ENCODE data around the gene IFT74. TPM values are rescaled to one million over a fixed set of nuclear protein-coding genes. Genes with fewer than 3 reads are reported as not detected.
A peak's percentile ranks its signal among the peaks of the same experiment; 100 is the strongest.

IFT74 gene
- total RNA-seq, 1 donor from 2014 or later = 17.0 TPM

- no peak for DNase-seq (ENCODE audit: extremely low spot score, unreplicated experiment)
- Mint-ChIP-seq H3K4me3 (ENCODE audit: unreplicated experiment) (no peak overlapping the region), H3K36me3 (ENCODE audit: unreplicated experiment) (peaks cover 4% of the 10 kb centered on the region), H3K27me3 (ENCODE audit: unreplicated experiment) (no peaks in the 10 kb centered on the region), H3K9me3 (ENCODE audit: unreplicated experiment) (peaks cover 6% of the 10 kb centered on the region), H3K27ac (ENCODE audit: unreplicated experiment) (peak overlapping the region; percentile 50), H3K4me1 (ENCODE audit: unreplicated experiment) (peaks cover 15% of the 10 kb centered on the region)
- no peak for TF ChIP-seq CTCF (IDR thresholded peaks at IDR 0.05)
Observed at GRCh38 chr9:26974927-26975326, 18.7 kb downstream of the IFT74 start.

GRCh38 chr9:26975728-26976707 lies 19.8 kb downstream of the IFT74 start:
- Mint-ChIP-seq H3K4me3 (ENCODE audit: unreplicated experiment) (no peak overlapping the region), H3K27me3 (ENCODE audit: unreplicated experiment) (no peaks in the 10 kb centered on the region), H3K27ac (ENCODE audit: unreplicated experiment) (peak overlapping the region; percentile 72), H3K36me3 (ENCODE audit: unreplicated experiment) (peaks cover 7% of the 10 kb centered on the region), H3K4me1 (ENCODE audit: unreplicated experiment) (peaks cover 15% of the 10 kb centered on the region), H3K9me3 (ENCODE audit: unreplicated experiment) (no peaks in the 10 kb centered on the region)
- no peak for DNase-seq (ENCODE audit: extremely low spot score, unreplicated experiment)
- TF ChIP-seq CTCF (IDR thresholded peaks at IDR 0.05) = peak; percentile 64

GRCh38 chr9:26983340-26983739 lies 27.1 kb downstream of the IFT74 start:
- no peak overlapping the region for H3K27ac Mint-ChIP-seq (ENCODE audit: unreplicated experiment)

GRCh38 chr9:26995810-26996209 lies 39.6 kb downstream of the IFT74 start:
- H3K36me3 Mint-ChIP-seq (ENCODE audit: unreplicated experiment) = peaks cover 5% of the 10 kb centered on the region
- H3K4me1 Mint-ChIP-seq (ENCODE audit: unreplicated experiment) = peaks cover 1% of the 10 kb centered on the region
- no peaks in the 10 kb centered on the region for H3K27me3 Mint-ChIP-seq (ENCODE audit: unreplicated experiment)
- no peak overlapping the region for H3K27ac Mint-ChIP-seq (ENCODE audit: unreplicated experiment)
- no peak overlapping the region for H3K4me3 Mint-ChIP-seq (ENCODE audit: unreplicated experiment)
- TF ChIP-seq CTCF (IDR thresholded peaks at IDR 0.05) = no peak
- no peaks in the 10 kb centered on the region for H3K9me3 Mint-ChIP-seq (ENCODE audit: unreplicated experiment)
- DNase-seq (ENCODE audit: extremely low spot score, unreplicated experiment) = no peak

More at GRCh38 chr9:26983340-26983739, 27.1 kb downstream of the IFT74 start:
- Mint-ChIP-seq H3K9me3 (ENCODE audit: unreplicated experiment) (no peaks in the 10 kb centered on the region), H3K4me3 (ENCODE audit: unreplicated experiment) (no peak overlapping the region), H3K27me3 (ENCODE audit: unreplicated experiment) (no peaks in the 10 kb centered on the region), H3K4me1 (ENCODE audit: unreplicated experiment) (no peaks in the 10 kb centered on the region), H3K36me3 (ENCODE audit: unreplicated experiment) (peaks cover 15% of the 10 kb centered on the region)
- no peak for TF ChIP-seq CTCF (IDR thresholded peaks at IDR 0.05)
- no peak for DNase-seq (ENCODE audit: extremely low spot score, unreplicated experiment)

GRCh38 chr9:27003426-27004077 lies 47.3 kb downstream of the IFT74 start:
- H3K27ac Mint-ChIP-seq (ENCODE audit: unreplicated experiment) = no peak overlapping the region
- no peaks in the 10 kb centered on the region for H3K9me3 Mint-ChIP-seq (ENCODE audit: unreplicated experiment)
- H3K4me1 Mint-ChIP-seq (ENCODE audit: unreplicated experiment) = no peaks in the 10 kb centered on the region
- H3K36me3 Mint-ChIP-seq (ENCODE audit: unreplicated experiment) = peaks cover 7% of the 10 kb centered on the region
- H3K4me3 Mint-ChIP-seq (ENCODE audit: unreplicated experiment) = no peak overlapping the region
- no peak for DNase-seq (ENCODE audit: extremely low spot score, unreplicated experiment)
- no peak for TF ChIP-seq CTCF (IDR thresholded peaks at IDR 0.05)
- H3K27me3 Mint-ChIP-seq (ENCODE audit: unreplicated experiment) = no peaks in the 10 kb centered on the region
